ENCODE data around the gene FOXL1.

Gene FOXL1

GRCh38 chr16:86549076-86549892 lies 29.1 kb upstream of the FOXL1 start:
- no peak for DNase-seq (ENCODE audit: low spot score)

- no peak for DNase-seq (ENCODE audit: low spot score)
Measured at GRCh38 chr16:86549893-86550190, 28.5 kb upstream of the FOXL1 start.

GRCh38 chr16:86550281-86550680 lies 28.1 kb upstream of the FOXL1 start:
- no peak for DNase-seq (ENCODE audit: low spot score)

- no peak for DNase-seq (ENCODE audit: low spot score)
Measured at GRCh38 chr16:86553356-86553755, 25.0 kb upstream of the FOXL1 start.

GRCh38 chr16:86554599-86554916 lies 23.8 kb upstream of the FOXL1 start:
- DNase-seq (ENCODE audit: low spot score) = no peak

- peak; percentile 92 for DNase-seq (ENCODE audit: low spot score)
Measured at GRCh38 chr16:86554917-86555703, 23.2 kb upstream of the FOXL1 start, which contains the start of gene MTHFSD. TSS of gene MTHFSD (minus strand) at chr16:86555235. CDS start at chr16:86555184, 51 bp downstream.

- DNase-seq (ENCODE audit: low spot score) = peak; percentile 11
Measured at GRCh38 chr16:86555704-86556075, 22.7 kb upstream of the FOXL1 start.

GRCh38 chr16:86556576-86556975 lies 21.8 kb upstream of the FOXL1 start:
- no peak for DNase-seq (ENCODE audit: low spot score)

GRCh38 chr16:86557587-86557986 lies 20.8 kb upstream of the FOXL1 start:
- no peak for DNase-seq (ENCODE audit: low spot score)

GRCh38 chr16:86558355-86559193 lies 19.8 kb upstream of the FOXL1 start:
- DNase-seq (ENCODE audit: low spot score) = no peak

GRCh38 chr16:86559802-86560305 lies 18.5 kb upstream of the FOXL1 start:
- DNase-seq (ENCODE audit: low spot score) = no peak

- no peak for DNase-seq (ENCODE audit: low spot score)
Measured at GRCh38 chr16:86562356-86562755, 16.0 kb upstream of the FOXL1 start.

- peak; percentile 89 for DNase-seq (ENCODE audit: low spot score)
Measured at GRCh38 chr16:86563469-86564345, 14.6 kb upstream of the FOXL1 start.

GRCh38 chr16:86565181-86565631 lies 13.1 kb upstream of the FOXL1 start:
- no peak for DNase-seq (ENCODE audit: low spot score)

- DNase-seq (ENCODE audit: low spot score) = no peak
Measured at GRCh38 chr16:86565644-86566511, 12.5 kb upstream of the FOXL1 start.

- DNase-seq (ENCODE audit: low spot score) = no peak
Measured at GRCh38 chr16:86566601-86566965, 11.8 kb upstream of the FOXL1 start, which contains the start of gene FOXC2. TSS of gene FOXC2 (plus strand) at chr16:86566829. CDS start at chr16:86567336, 507 bp downstream.

- no peak for DNase-seq (ENCODE audit: low spot score)
Measured at GRCh38 chr16:86566966-86567700, 11.2 kb upstream of the FOXL1 start.

- DNase-seq (ENCODE audit: low spot score) = no peak
Measured at GRCh38 chr16:86567701-86568581, 10.4 kb upstream of the FOXL1 start.
